Eye (tissue), 1 donor: ENCODE measurements around the gene MEG3.

Source experiments
- DNase-seq: peaks from one replicate; pipeline ENCODE4 v3.0.0-alpha.2; 2015

The MEG3 gene

DNA sequence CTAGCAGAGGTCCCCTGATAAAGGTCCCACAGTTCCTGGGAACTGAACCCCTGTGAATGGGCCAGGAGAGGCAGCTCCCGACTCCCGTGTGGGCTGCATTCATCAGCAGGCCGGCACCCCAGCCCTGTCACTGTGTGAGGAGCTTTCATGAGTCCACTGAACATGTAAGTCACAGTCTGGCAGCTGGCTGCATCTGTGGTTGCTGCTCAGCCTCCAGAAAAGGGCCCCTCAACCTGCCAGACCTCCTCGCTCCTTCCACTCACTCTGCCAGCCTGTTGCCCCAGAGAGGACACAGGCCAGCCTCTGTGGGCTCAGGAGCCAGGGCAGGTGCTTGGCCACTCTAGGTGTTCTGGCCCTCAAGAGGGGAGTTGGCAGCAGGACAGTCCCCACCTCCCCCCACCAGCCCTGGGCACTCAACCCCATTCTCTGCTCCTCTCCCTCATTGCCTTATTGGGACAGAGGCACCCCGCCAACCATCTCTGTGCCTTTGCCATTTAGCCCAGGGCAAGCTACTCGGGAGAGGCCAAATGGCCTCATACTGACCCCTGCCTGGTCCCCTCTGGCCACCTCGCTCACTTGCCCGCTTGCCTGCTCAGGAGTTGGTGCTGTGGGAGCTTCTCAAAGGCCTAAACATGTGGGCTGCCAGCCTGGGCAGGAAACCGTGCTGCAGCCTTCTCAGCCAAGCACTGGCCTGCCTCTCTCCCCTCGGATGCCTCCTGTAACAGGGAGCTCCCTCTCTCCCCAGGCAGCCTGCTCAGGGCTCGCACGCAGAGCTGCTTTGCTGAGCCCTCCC lies 75.7 kb downstream of the MEG3 start:
- no peak for DNase-seq

DNA sequence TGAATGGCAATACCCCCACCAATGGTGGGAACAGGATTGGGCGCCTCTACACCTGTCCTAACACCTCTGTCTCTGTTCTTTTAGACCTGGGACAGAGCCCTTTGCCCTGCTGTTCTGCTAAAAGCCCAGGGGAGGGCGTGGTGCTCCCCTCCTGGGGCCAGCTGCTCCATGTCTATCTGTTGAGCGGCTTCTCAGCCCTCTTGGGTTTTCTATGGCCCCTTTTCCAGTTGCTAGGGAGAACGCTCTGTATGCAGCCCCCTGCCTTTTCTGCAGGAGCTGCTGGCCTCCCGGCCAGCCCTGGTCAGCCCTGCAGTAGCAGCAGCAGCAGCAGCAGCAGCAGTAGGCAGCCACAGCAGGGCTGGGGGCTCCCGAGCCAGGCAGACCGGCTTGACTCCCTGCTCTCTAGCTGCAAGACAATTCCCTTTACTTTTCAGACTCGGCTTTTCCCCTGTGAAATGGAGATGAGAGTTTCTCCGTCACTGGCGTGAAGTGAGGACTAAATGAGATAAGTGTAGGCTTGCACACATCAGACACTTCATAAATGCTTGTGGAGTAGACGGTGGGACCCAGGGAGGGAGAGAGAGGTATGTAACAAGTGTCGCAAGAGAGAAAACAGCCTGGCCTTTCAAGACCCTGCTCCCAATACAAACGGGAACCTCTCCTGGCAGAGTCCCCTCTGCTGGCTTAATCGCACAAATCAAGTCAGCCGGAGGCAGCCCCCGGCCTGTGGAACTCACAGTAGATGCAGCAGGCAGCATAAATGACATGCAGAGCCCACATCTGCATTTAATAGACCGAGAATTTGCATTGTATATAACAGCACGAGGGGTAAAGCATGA lies 76.6 kb downstream of the MEG3 start:
- peak; percentile 63 for DNase-seq

DNA sequence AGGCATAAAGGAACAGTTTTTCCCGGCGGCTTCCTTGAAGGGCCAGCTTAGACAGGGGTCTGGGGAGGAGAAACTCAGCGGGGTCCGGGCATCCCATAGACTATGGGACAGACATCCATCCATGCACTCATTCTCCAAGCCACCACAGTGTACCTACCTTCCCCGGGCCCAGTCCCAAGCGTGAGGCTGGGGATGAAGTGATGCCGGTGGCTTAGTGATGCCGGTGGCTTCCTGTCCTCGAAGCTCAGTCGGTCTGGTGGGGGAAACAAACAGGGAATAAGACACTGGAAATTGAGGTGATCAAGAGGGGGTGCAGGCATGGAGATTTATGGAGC lies 77.2 kb downstream of the MEG3 start:
- no peak for DNase-seq

- no peak for DNase-seq
These were observed 77.8 kb downstream of the MEG3 start, which contains the start of gene RTL1 for GRCh38 chr14:100903672-100904185. Gene RTL1 (minus strand): TSS chr14:100903722. CDS start chr14:100884788, 18,934 bp downstream.

GRCh38 chr14:100904307-100905087 lies 78.6 kb downstream of the MEG3 start:
- peak; percentile 87 for DNase-seq

DNA sequence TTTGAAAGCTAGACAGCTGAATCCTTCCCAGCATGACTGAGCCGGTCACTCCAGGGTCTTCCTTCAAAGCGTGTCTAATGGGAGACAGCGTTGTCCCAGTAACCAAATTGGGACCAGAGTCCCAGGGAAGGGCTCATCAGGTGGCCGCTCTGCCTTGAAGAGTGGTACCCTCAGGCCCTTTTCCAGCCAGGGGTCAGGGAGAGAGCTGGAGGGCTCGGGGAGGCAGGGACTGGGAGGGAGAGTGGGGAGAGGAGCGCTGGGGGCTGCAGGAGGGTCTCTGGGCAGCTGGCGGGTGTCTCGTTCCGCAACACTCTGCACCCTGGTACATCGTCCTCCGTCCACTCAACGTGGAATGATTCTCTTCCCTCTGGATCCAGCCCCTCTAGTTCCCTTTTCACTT lies 79.2 kb downstream of the MEG3 start:
- no peak for DNase-seq

DNA sequence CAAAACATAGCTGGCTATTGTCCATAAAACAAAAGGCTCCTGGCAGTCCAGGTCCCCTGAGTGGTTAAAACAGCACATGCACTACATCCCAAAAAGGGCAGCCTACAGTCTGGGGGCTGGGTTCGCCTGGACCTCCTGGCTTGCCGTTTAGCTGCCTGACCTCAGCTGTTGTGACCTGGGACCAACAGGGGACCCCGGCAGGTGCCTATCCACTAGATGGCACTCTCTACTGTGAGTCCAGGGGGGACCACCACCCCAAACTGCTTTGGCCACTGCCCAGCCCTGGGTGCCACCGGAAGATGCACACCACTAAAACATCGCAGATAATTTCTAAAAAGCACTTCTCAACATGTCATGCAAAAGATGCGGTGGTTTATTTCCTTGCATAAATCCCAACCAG lies 80.5 kb downstream of the MEG3 start:
- DNase-seq: no peak

DNA sequence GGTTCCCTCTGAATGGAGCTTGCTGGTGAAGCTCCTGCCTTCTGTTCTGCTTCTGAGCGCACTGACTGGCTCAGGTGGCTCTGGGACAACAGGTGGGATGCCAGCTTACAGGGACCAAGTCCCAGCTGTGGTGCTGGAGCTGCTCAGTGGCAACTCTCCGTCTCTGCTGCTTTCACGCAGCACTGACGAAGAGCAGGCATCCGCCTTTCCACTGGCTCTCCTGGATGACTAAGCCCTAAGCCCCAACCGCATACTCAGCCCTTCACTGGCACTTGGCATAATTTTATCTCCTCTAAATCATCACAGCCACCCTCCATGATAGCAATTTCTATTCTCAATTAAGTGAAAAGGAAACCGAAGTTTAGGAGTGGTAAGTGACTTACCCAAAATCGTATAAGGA lies 81.3 kb downstream of the MEG3 start:
- DNase-seq: no peak

DNA sequence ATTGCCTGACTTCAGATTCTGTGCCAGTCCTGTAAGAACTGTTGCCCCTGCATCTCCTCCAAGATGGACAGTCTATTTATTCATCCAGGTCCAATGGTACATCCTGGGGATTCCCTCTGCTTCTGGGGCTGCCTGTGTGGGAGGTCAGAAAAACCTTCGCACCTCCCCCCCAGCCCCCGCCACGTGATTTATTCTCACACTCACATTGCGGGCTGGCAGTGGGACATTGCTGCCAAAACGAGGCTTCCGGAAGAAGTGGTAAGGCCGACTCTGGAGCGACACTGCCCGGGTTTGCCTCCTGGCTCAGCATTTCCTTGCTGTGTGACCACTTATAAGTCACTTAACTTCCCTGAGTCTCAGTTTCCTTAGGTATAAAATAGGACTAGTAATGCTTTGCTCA lies 83.5 kb downstream of the MEG3 start:
- DNase-seq: no peak
